COLO668 (cell line): Measurements from ENCODE around the gene SMARCAD1.

Experiments
- DNase-seq: peaks from one replicate; lab custom pipeline; 2025; ENCODE audit not compliant: unreplicated experiment; lab: John Stamatoyannopoulos, UW

Gene SMARCAD1

DNA sequence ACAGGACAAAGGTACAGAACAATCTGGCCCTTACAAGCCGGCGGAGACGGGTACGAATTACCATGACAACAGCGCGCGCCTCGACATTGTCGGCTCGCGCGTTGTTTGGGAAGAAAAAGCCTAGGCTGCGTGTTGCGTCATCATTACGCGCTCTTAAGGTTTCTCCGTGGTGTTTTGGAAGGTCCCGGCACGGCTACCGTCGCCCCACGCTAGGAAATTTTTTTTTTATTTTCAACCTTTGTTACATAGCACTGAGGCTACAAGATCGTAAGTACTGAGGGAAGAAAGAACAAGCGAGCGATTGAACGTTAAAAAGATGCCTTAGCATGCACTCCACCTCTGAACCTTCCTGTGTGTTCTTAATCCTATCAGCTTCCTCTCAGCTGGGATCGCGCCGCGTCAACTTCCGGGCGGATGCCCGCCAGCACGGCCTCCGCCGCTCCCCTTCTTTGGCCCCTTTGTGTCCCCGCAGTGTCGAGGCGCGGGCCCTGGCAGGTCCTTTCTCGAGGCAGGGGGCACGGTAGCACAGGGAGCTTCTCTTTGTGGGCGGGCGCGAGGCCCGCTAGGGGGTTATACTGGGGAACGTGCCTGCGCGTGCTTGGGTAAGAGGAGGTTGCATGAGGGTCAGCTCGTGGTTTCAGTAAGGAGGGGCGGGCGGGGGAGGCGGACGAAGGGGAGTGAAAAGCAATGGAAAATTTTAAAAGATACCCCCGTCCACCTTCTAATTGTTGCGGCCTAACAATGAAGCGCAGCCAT is at the start of gene SMARCAD1:
SMARCAD1 (plus strand) TSS at position 397 of the 756 bp plus-strand sequence. CDS start 530 bp downstream, outside the sequence.
- peak; percentile 96 for DNase-seq

DNA sequence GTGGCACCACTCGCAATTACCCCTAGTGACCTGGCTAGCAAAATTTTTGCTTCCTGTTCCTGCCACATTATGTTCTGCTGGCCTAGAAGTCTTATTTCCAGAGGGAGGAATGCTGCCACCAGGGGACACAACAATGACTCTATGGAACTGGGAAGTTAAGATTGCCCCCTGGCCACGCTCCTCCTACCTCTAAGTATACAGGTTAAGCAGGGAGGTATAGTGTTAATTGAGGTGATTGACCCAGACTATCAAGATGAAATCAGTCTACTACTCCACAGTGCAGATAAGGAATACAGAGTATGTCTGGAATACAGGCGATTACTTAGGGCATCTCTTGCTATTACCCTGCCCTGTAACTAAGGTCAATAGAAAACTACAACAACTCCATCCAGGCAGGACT is 48.8 kb upstream of the SMARCAD1 start:
- no peak for DNase-seq

- no peak for DNase-seq
These were observed 47.9 kb upstream of the SMARCAD1 start for GRCh38 chr4:94159790-94160189.

DNA sequence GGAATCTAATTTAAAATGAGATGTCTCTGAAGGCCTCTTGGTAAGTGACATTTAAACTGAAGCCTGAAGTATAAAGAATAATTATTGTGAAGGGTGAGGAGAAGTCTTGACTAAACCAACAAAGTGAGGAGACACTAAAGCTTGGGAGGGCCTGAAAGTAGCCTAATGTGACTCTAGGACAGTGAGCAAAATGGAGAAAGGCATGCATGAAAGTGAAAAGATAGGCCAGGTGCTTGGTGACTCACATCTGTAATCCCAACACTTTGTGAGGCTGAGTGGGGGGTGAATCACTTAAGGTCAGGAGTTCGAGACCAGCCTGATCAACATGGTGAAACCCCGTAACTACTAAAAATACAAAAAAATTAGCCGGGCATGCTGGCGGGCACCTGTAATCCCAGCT is 46.9 kb upstream of the SMARCAD1 start:
- no peak for DNase-seq

- DNase-seq: no peak
These were observed 42.4 kb upstream of the SMARCAD1 start for GRCh38 chr4:94165256-94165655.

DNA sequence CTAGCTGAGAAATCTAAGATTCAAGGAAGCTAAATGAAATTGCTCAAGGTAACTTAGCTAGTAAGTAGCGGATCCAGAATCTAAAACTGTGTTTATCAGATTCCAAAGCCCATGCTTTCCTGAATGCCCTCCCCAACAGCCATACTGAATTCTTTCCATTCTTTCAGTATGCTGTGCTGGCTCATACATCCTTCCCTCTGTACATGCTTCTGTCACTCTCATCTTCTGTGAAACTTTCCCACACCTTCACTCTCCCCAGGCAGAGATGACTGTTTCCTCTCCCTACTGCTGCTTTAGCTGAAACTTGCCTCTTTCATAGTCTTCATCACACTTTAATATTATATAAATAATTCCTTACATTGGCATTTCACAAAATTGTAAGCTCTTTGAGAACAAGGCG is 39.3 kb upstream of the SMARCAD1 start:
- no peak for DNase-seq

- DNase-seq: no peak
These were observed 37.8 kb upstream of the SMARCAD1 start for GRCh38 chr4:94169803-94170372.

- no peak for DNase-seq
These were observed 36.0 kb upstream of the SMARCAD1 start for GRCh38 chr4:94171616-94172015.

GRCh38 chr4:94175553-94176261 is 32.0 kb upstream of the SMARCAD1 start:
- DNase-seq: no peak

DNA sequence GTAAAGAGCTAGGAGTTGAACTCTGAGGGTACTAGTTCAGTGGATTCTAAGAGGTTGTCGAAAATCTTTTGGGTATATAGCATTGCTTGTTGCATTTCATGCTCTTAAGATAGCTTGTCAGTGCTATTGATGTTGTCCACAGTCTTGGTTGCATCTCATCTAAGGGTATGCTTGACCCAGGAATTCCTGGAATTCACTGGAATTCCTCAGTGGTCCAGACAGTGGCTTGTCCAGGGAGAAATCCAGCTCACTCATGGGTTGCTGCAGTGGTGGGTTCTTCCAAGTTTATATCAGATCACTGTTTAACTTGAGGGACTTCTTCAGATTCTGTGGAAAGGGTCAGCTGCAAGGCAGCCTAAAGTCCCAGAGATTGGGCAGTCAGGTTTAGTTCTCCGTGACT is 29.8 kb upstream of the SMARCAD1 start:
- DNase-seq: no peak

DNA sequence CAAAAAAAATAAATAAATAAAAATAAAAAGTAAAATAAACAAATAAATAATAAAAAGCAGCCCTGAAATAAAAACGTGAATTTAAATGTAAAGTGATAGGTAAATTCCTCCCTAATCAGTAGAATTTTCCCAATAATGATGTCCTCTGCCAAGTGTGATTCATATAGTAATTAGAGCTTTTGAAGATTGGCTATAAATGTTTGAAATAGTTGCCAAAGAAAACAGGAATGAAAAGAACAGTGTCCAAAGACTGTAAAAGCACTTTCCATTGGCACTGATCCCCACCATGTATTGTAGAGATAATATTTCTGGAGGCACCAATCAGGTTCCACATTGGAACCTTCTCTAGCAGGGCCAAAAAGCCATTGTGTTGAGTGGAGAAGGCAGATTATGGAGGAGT is 25.9 kb upstream of the SMARCAD1 start:
- DNase-seq: no peak

DNA sequence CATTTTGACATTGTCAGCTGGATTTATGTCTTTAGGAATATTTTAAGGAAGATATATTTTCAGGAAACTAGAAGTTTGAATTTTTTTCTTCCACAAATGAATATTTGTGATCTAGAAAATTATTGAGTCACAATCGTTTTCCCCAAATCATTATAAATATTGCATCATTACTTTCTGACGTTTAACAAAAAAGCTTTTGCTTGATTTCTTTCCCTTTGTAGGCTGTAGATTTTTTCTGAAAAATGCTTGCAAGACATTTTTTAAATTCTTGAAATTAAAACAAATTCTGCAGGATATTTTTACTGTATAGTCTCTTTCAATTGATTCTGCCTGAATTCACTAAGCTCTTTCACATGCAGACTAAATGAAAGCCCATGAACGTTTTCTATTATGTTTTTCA is 4.9 kb upstream of the SMARCAD1 start:
- no peak for DNase-seq

- no peak for DNase-seq
These were observed 601 bp downstream of the SMARCAD1 start for GRCh38 chr4:94208266-94208665.

- DNase-seq: no peak
These were observed 1.3 kb downstream of the SMARCAD1 start for GRCh38 chr4:94208918-94209317.

GRCh38 chr4:94211861-94212260 is 4.2 kb downstream of the SMARCAD1 start:
- no peak for DNase-seq

- DNase-seq: no peak
These were observed 7.1 kb downstream of the SMARCAD1 start for GRCh38 chr4:94214703-94215319.

GRCh38 chr4:94216394-94216793 is 8.7 kb downstream of the SMARCAD1 start:
- no peak for DNase-seq

DNA sequence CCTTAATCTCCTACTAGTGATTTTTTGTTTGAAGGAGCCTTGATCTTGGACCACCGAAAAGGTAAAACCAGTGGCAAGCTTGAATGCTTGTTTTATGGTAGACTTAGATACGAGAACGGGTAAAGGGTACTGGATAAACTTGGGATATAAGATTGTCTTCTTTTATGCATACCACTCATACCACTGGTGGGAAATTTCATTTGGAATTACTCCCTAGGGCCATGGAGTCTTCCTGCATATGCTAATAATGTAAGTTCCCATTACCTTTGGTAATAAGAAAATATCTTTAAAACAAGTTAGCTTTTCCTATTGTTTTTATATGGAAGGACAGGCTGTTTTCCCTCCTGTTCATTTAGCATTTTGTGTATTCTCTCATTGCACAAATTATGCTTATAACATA is 11.7 kb downstream of the SMARCAD1 start:
- no peak for DNase-seq

GRCh38 chr4:94221916-94222315 is 14.3 kb downstream of the SMARCAD1 start:
- DNase-seq: no peak

DNA sequence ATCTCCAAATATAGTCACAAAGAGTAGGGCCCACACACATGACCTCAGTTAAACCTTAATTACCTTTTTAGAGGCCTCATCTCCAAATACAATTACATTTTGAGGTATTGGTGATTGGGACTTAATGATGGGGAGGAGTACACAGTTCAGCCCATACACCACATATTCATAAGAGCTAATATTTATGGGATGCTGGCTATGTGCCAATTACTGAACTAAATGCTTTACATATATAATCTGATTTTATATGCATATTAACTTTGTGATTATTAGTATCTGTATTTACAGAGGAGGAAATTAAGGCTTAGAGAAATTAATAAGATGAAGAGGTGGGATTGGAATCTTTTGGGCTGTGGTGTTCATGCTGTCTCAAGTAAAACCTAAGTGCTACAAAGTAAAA is 17.8 kb downstream of the SMARCAD1 start:
- no peak for DNase-seq

GRCh38 chr4:94226763-94227162 is 19.1 kb downstream of the SMARCAD1 start:
- no peak for DNase-seq
